ENCODE data around the gene MAMDC2.
"Not testable (repeated sequence)": the region's sequence is repeated elsewhere in the genome, so short reads cannot be mapped to it uniquely, and the experiment has no call there.

Gene MAMDC2

GRCh38 chr9:70137577-70137976, 93.9 kb downstream of the MAMDC2 start:
- DNase-seq, result no peak

- DNase-seq, result no peak
Measured at GRCh38 chr9:70142101-70142500, 98.5 kb downstream of the MAMDC2 start.

- no peak for DNase-seq
Measured at GRCh38 chr9:70143394-70144130, 99.9 kb downstream of the MAMDC2 start.

GRCh38 chr9:70144131-70144503, 100.5 kb downstream of the MAMDC2 start:
- no peak for DNase-seq

- no peak for DNase-seq
Measured at GRCh38 chr9:70145981-70146380, 102.3 kb downstream of the MAMDC2 start.

- DNase-seq, result no peak
Measured at GRCh38 chr9:70147196-70147595, 103.5 kb downstream of the MAMDC2 start.

GRCh38 chr9:70147651-70148050, 104.0 kb downstream of the MAMDC2 start:
- no peak for DNase-seq

- no peak for DNase-seq
Measured at GRCh38 chr9:70152350-70152749, 108.7 kb downstream of the MAMDC2 start.

- DNase-seq, result no peak
Measured at GRCh38 chr9:70156729-70157128, 113.1 kb downstream of the MAMDC2 start.

GRCh38 chr9:70159630-70160029, 116.0 kb downstream of the MAMDC2 start:
- peak; percentile 46 for DNase-seq

GRCh38 chr9:70160686-70161600, 117.3 kb downstream of the MAMDC2 start:
- no peak for DNase-seq

- DNase-seq, result no peak
Measured at GRCh38 chr9:70165006-70165602, 121.5 kb downstream of the MAMDC2 start.

- no peak for DNase-seq
Measured at GRCh38 chr9:70168521-70168920, 124.9 kb downstream of the MAMDC2 start.

GRCh38 chr9:70169222-70169621, 125.6 kb downstream of the MAMDC2 start:
- DNase-seq, result no peak

GRCh38 chr9:70170151-70170790, 126.6 kb downstream of the MAMDC2 start:
- no peak for DNase-seq

- no peak for DNase-seq
Measured at GRCh38 chr9:70172532-70172931, 128.9 kb downstream of the MAMDC2 start.

GRCh38 chr9:70177121-70177520, 133.5 kb downstream of the MAMDC2 start:
- no peak for DNase-seq

GRCh38 chr9:70192707-70193106, 149.1 kb downstream of the MAMDC2 start:
- no peak for DNase-seq

- peak; percentile 32 for DNase-seq
Measured at GRCh38 chr9:70195456-70195855, 151.8 kb downstream of the MAMDC2 start.

GRCh38 chr9:70197216-70198044, 153.8 kb downstream of the MAMDC2 start:
- DNase-seq, result no peak

- not testable (repeated sequence) for DNase-seq
Measured at GRCh38 chr9:70204743-70205142, 161.1 kb downstream of the MAMDC2 start.

GRCh38 chr9:70205366-70206020, 161.8 kb downstream of the MAMDC2 start:
- no peak for DNase-seq
